HS-5 (cell line): ENCODE measurements around the gene PALM2AKAP2.
"Not testable (repeated sequence)": the region's sequence is repeated elsewhere in the genome, so short reads cannot be mapped to it uniquely, and the experiment has no call there.

Experiments used
- DNase-seq: peaks from one replicate; pipeline ENCODE4 v3.0.0-alpha.2; 2012; ENCODE audit warnings: low read depth

Gene PALM2AKAP2

GRCh38 chr9:109805050-109805449 is 25.1 kb downstream of the PALM2AKAP2 start:
- no peak for DNase-seq

- DNase-seq: no peak
Measured at GRCh38 chr9:109806506-109807115, 26.6 kb downstream of the PALM2AKAP2 start.

GRCh38 chr9:109811876-109812275 is 31.9 kb downstream of the PALM2AKAP2 start:
- no peak for DNase-seq

- no peak for DNase-seq
Measured at GRCh38 chr9:109812331-109812730, 32.3 kb downstream of the PALM2AKAP2 start.

GRCh38 chr9:109812818-109813281 is 32.9 kb downstream of the PALM2AKAP2 start:
- DNase-seq: no peak

- no peak for DNase-seq
Measured at GRCh38 chr9:109813303-109813702, 33.3 kb downstream of the PALM2AKAP2 start.

GRCh38 chr9:109813829-109814228 is 33.8 kb downstream of the PALM2AKAP2 start:
- no peak for DNase-seq

- DNase-seq: no peak
Measured at GRCh38 chr9:109815366-109815947, 35.5 kb downstream of the PALM2AKAP2 start.

GRCh38 chr9:109816490-109816889 is 36.5 kb downstream of the PALM2AKAP2 start:
- peak; percentile 99 for DNase-seq

GRCh38 chr9:109817146-109817845 is 37.3 kb downstream of the PALM2AKAP2 start:
- DNase-seq: peak; percentile 73

- DNase-seq: peak; percentile 97
Measured at GRCh38 chr9:109817846-109818472, 38.0 kb downstream of the PALM2AKAP2 start.

- no peak for DNase-seq
Measured at GRCh38 chr9:109821711-109822110, 41.7 kb downstream of the PALM2AKAP2 start.

GRCh38 chr9:109825383-109825782 is 45.4 kb downstream of the PALM2AKAP2 start:
- DNase-seq: not testable (repeated sequence)

GRCh38 chr9:109826559-109826958 is 46.6 kb downstream of the PALM2AKAP2 start:
- no peak for DNase-seq

- DNase-seq: no peak
Measured at GRCh38 chr9:109828254-109828653, 48.3 kb downstream of the PALM2AKAP2 start.
